ENCODE measurements around the gene RAX.
"Not testable (repeated sequence)": the region's sequence is repeated elsewhere in the genome, so short reads cannot be mapped to it uniquely, and the experiment has no call there.

- TF ChIP-seq BHLHE40 (IDR thresholded peaks at IDR 0.05; ENCODE audit: borderline replicate concordance); SUZ12 (IDR thresholded peaks at IDR 0.05); CTBP1 (IDR thresholded peaks at IDR 0.05; ENCODE audit: borderline replicate concordance); HDGF (IDR thresholded peaks at IDR 0.05; ENCODE audit: borderline replicate concordance); FOXM1 (IDR thresholded peaks at IDR 0.05; ENCODE audit: borderline replicate concordance); PKNOX1 (IDR thresholded peaks at IDR 0.05); TARDBP (IDR thresholded peaks at IDR 0.05); FOXK2 (IDR thresholded peaks at IDR 0.05); ARNT (IDR thresholded peaks at IDR 0.05); SP1 (IDR thresholded peaks at IDR 0.05): not testable (repeated sequence)
Observed at GRCh38 chr18:59262243-59262642, 11.0 kb downstream of the RAX start.

All from HEK293T (cell line).